GM12872 (cell line): Measurements from ENCODE around the gene CHMP6.

Experiments used
- TF ChIP-seq, protein P1 (sequence below): IDR thresholded peaks from 3 replicates; pipeline ENCODE4 v1.5.1; 2011; ENCODE audit warnings: low read depth, mild to moderate bottlenecking, low read length, moderate library complexity; ENCODE audit not compliant: insufficient read depth

Gene CHMP6

DNA sequence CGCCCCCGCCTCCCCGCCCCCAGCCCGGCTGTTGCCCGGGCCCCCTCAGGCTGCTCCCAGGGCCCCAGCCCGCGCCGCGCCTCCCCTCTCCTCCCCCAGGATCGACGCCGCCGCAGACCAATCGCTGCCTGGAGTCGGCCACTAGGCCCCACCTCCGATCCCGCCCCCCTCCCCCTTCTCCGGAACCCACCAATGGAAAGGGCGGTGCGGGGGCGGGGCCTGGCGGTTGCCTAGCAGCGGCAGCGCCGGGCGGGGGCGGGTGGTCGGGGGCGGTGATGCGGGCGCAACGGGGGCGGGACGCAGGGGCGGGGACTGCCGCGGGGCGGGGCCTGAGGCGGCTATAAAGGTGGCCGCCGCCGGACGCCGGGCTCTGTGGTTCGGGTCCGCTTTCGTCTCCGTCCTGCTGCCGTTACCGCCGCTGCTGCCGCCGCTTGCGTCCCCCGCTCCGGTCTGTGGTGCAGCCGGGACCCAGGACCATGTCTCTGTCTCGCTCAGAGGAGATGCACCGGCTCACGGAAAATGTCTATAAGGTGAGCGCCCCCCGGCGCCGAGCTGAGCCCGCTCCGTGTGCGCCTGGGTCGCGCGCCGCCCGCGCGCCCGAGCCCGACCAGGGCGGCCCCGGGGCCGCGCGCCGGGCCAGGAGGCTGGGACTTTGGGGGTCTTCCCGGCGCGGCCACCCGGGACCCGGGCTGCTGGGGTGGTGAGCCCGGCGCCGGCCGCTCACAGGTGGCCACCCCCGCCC lies 43.3 kb downstream of the CHMP6 start, which contains the start of gene BAIAP2:
Gene BAIAP2, plus strand, starts transcription at position 373 of the 742 bp plus-strand sequence. Its CDS starts 104 bp downstream, at position 477.
- TF ChIP-seq, protein P1, sequence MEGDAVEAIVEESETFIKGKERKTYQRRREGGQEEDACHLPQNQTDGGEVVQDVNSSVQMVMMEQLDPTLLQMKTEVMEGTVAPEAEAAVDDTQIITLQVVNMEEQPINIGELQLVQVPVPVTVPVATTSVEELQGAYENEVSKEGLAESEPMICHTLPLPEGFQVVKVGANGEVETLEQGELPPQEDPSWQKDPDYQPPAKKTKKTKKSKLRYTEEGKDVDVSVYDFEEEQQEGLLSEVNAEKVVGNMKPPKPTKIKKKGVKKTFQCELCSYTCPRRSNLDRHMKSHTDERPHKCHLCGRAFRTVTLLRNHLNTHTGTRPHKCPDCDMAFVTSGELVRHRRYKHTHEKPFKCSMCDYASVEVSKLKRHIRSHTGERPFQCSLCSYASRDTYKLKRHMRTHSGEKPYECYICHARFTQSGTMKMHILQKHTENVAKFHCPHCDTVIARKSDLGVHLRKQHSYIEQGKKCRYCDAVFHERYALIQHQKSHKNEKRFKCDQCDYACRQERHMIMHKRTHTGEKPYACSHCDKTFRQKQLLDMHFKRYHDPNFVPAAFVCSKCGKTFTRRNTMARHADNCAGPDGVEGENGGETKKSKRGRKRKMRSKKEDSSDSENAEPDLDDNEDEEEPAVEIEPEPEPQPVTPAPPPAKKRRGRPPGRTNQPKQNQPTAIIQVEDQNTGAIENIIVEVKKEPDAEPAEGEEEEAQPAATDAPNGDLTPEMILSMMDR = 0 out of 3 replicates have a peak, but pooled peaks have one; percentile 13

DNA sequence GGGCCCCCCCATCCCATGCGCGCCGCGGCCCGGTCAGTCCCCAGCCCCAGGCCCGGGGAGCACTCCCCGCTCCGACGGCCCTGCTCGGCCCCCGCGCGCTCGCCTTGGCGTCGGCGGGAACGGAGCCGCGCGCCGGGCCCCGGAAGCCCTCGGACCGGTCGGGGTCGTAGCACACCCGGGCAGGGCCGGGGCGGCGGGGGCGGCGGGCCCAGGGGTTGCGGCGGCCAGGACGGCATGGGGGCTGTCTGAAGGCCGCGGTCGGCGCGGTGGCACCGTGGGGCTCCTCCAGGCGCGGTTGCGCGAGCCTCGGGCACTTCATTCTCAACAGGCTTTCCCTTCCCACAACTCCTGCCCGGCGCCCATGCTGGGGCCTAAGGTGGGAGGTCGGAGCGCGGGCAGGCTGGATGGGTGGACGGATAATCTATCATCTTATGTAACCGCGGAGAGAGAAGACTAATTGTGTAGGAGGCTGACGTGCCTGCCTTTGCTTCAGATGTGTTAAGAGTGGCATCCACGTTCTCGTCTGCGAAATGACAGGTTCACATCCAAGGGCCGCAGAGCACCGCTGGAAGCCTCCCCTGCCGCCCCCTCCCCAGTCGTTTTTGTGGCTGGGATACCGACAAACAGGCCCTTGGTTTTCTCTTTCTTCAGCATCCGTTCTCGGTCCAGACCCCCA lies 44.0 kb downstream of the CHMP6 start:
- TF ChIP-seq, protein P1 = no peak

DNA sequence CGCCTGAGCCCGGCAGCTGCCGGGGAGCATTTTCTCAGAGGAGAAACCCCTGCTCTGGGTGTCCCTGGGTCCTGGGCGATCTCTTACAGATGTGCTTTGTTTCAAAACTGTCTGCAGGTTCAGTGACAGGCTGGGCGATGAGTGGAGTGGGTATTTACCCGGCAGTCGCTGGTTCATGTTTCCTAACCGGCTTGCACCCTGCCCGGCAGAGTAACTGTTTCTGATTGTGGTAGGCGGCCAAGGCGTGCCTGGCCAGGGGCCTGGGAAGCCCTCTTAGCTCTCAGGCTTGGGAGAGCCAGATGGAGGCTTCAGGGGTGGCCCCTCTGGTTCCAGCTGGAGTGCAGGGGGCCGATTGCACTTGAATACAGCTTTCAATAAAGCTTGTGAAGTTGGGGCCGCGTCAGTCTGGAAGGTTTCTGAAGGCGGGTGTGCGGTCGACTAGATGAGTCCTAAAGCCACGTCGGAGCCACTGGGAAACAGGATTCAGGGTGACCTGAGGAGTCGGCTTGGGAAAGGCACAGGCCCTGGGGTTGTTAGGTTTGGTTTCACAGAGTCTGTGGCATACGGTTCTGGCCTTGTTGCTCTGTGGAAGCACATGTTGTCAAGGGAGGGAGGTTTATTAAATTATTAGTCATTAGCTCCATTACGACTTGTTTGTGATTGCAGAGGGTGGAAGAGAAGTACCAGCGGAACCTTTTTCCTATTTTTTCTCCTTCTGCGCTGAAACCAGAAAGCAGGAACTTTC lies 44.7 kb downstream of the CHMP6 start:
- TF ChIP-seq, protein P1 = no peak

DNA sequence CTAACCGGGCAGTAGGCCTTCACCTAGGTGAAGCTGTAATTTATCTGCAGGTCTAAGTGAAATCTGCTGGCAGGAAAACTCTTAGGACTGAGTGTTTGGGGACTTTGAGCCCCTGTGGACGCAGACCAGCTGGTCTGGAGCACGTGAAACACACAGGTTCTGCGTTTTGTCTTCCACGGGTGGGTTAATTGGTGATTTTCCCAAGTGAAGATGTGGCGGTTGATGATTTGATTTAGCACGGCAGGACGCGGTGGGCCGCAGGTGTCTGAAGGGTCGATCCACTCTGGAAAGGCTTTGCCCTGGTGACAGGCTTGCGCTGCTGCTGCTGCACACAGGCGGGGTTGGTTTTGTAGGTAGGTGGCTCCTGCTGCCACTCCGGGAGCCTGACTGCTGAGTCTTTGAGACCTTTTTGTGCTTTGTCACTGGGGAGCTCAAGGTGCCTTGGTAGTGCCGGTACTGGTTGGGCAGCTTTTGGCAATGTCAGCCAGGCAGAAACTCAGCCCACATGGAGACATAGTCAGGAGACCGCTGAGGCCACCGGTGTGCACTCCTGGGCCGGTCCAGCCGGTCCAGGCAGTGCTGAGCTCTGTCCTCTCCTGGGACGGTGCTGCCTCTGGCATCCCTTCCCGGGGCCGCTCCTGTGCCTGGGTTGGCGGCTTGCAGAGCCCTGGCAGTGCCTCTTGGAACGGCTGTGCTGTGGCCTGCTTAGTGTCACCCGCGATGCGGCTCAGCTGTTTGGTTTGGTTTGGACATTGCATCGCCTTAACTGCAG lies 45.6 kb downstream of the CHMP6 start:
- TF ChIP-seq, protein P1 = no peak

DNA sequence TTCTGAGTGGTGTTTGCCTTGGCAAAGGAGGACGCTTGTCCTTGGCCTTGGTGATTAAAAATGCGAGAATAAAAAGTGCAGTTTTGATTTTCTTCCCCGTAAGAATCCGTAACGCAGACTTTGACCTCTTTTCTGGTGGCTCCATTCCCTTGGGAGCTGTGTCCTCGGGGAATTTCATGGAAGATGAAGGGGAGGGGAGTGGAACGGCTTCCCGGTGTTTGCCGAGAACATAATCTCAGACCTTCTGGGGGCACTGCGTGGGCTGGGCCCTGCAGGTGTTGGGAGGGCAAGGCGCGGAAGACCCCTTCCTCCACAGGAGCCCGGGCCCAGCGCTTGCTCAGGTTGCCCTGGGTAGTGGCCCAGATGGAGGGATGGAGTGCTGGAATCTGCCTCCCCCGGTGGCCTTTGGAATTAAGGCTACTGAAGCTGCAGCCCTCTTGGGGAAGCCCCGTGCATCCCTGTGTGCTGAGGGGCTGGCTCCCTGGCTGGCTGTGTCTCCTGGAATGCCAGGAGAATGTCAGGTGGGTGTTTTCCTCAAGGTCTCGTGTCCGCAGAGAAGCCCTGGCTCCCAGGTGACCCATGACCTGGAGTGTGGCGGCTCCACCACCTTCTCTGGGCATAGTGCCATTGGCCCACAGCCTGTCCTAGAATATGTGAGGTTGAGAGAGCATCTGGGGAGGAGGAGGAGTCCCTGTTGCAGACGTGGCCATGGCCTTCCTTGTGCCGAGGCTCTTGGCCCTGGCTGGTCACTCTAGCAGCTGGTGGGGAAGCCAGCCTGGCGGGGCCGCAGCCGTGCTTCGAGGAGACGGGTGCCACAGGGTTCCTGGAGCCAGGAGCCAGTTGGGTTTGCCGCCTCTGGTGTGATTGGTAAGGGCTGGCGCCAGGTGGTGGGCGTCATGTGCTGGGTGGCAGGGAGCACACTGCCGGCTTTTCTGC lies 46.4 kb downstream of the CHMP6 start:
- TF ChIP-seq, protein P1 = no peak

DNA sequence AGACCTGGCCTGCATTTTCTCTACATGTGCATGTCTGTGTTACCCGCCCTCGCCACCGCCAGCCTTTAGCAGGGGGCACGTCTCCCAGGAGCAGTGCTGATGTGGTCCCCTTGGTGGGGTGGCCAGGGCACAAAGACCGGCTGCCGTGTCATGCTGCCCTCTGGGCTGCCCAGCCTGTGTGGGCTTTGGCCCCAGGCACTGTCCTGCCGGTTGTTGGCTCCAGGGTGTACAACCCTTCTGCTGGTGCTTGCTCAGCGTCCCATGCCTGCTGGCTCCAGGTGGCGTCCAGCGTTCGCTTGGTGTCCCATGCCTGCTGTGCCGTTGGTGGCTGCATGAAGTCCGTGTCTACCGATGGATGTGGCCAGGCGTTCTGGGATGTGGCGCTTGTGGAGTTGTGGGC lies 47.5 kb downstream of the CHMP6 start:
- TF ChIP-seq, protein P1 = no peak
